ENCODE measurements around the gene JARID2.

The JARID2 gene

GRCh38 chr6:15431762-15432483, 186.1 kb downstream of the JARID2 start:
- H3K4me3 ChIP-seq (ENCODE audit: low read depth, low read length) = no peak overlapping the region
- DNase-seq (ENCODE audit: low read depth) = no peak

GRCh38 chr6:15433511-15433861, 187.6 kb downstream of the JARID2 start:
- TF ChIP-seq CTCF (IDR thresholded peaks at IDR 0.05; ENCODE audit: control insufficient read depth, extremely low read depth, insufficient read depth) = no peak
- no peak overlapping the region; the same call in 1 of the 2 replicates for H3K4me3 ChIP-seq (ENCODE audit: low read depth, low read length)
- no peak for DNase-seq (ENCODE audit: low read depth)

More at GRCh38 chr6:15431762-15432483, 186.1 kb downstream of the JARID2 start:
- TF ChIP-seq CTCF (IDR thresholded peaks at IDR 0.05; ENCODE audit: control insufficient read depth, extremely low read depth, insufficient read depth) = no peak

GRCh38 chr6:15434263-15434662, 188.4 kb downstream of the JARID2 start:
- TF ChIP-seq CTCF (IDR thresholded peaks at IDR 0.05; ENCODE audit: control insufficient read depth, extremely low read depth, insufficient read depth) = no peak
- no peak for DNase-seq (ENCODE audit: low read depth)
- H3K4me3 ChIP-seq (ENCODE audit: low read depth, low read length) = no peak overlapping the region

GRCh38 chr6:15434823-15435380, 189.0 kb downstream of the JARID2 start:
- no peak for TF ChIP-seq CTCF (IDR thresholded peaks at IDR 0.05; ENCODE audit: control insufficient read depth, extremely low read depth, insufficient read depth)
- no peak for DNase-seq (ENCODE audit: low read depth)
- H3K4me3 ChIP-seq (ENCODE audit: low read depth, low read length) = no peak overlapping the region

- H3K4me3 ChIP-seq (ENCODE audit: low read depth, low read length) = no peak overlapping the region
- DNase-seq (ENCODE audit: low read depth) = no peak
- no peak for TF ChIP-seq CTCF (IDR thresholded peaks at IDR 0.05; ENCODE audit: control insufficient read depth, extremely low read depth, insufficient read depth)
These were observed 189.6 kb downstream of the JARID2 start for GRCh38 chr6:15435468-15435867.

GRCh38 chr6:15436451-15436850, 190.6 kb downstream of the JARID2 start:
- DNase-seq (ENCODE audit: low read depth) = no peak

More at GRCh38 chr6:15436451-15436850, 190.6 kb downstream of the JARID2 start:
- H3K4me3 ChIP-seq (ENCODE audit: low read depth, low read length) = no peak overlapping the region
- no peak for TF ChIP-seq CTCF (IDR thresholded peaks at IDR 0.05; ENCODE audit: control insufficient read depth, extremely low read depth, insufficient read depth)
